CD14-positive monocyte (primary cell): Measurements from ENCODE around the gene METTL1. TPM values are rescaled to one million over a fixed set of nuclear protein-coding genes. Genes with fewer than 3 reads are reported as not detected.

ENCODE experiments used
- polyA plus RNA-seq, 3 donors: library from polyadenylated mRNA; depleted of rRNA in 1 of 3; unstranded in 2 of 3; stranded (reverse) in 1 of 3; fragments of 300-500 nt in 2 of 3; fragments of >200 nt in 1 of 3; fragmentation: Illumina TruSeq in 2 of 3; gene quantifications; 1 replicate in 2 of 3; 2 replicates in 1 of 3; pipeline ENCODE4 v1.2.3, GENCODE V29; 2012 to 2021
- small RNA-seq: library from RNA; depleted of rRNA; stranded (forward); fragments of <200 nt; gene quantifications from one replicate; pipeline ENCODE3, GENCODE V24; 2012; ENCODE audit warnings: low read depth; ENCODE audit not compliant: insufficient read length

The METTL1 gene
- polyA plus RNA-seq, 3 donors = 3.4 to 5.0 (median 3.7) TPM

Small RNA genes within 50 kb of the gene (small RNA-seq; reads per million reads assigned to genes)
- not detected for gene RNU6-1083P

Other genes with a start within 250 kb of the METTL1 start
- 10 to 100 TPM in 1 of 3 donors, 1 to 10 TPM in 2; 2.4 to 47.7 (median 2.6) TPM for gene MBD6, start 249.3 kb downstream of the METTL1 start, polyA plus RNA-seq
- 10 to 100 TPM; 72.8 to 94.5 (median 82.2) TPM for gene DCTN2, start 224.9 kb downstream of the METTL1 start, polyA plus RNA-seq
- gene KIF5A, start 222.1 kb downstream of the METTL1 start, polyA plus RNA-seq = under 1 TPM in 1 of 3 donors, not detected in 2; 0.01 TPM
- gene PIP4K2C, start 180.9 kb downstream of the METTL1 start, polyA plus RNA-seq = 10 to 100 TPM; 12.3 to 18.6 (median 16.9) TPM
- 1 to 10 TPM in 1 of 3 donors, under 1 TPM in 1, not detected in 1; 0.08 to 1.3 TPM for gene DTX3, start 167.3 kb downstream of the METTL1 start, polyA plus RNA-seq
- not detected for gene ARHGEF25, start 160.7 kb downstream of the METTL1 start, polyA plus RNA-seq
- not detected for gene B4GALNT1, start 138.9 kb downstream of the METTL1 start, polyA plus RNA-seq
- 100 to 1,000 TPM in 2 of 3 donors, 10 to 100 TPM in 1; 90.9 to 484 (median 128) TPM for gene OS9, start 78.0 kb downstream of the METTL1 start, polyA plus RNA-seq
- 1 to 10 TPM in 1 of 3 donors, under 1 TPM in 2; 0.20 to 3.4 (median 0.65) TPM for gene AGAP2, start 33.4 kb downstream of the METTL1 start, polyA plus RNA-seq
- gene TSPAN31, start 27.1 kb downstream of the METTL1 start, polyA plus RNA-seq = 10 to 100 TPM; 20.6 to 48.1 (median 43.0) TPM
- 10 to 100 TPM; 26.2 to 38.4 (median 27.4) TPM for gene CDK4, start 19.8 kb downstream of the METTL1 start, polyA plus RNA-seq
- gene MARCHF9, start 17.0 kb downstream of the METTL1 start, polyA plus RNA-seq = 1 to 10 TPM in 1 of 3 donors, under 1 TPM in 2; 0.14 to 9.5 (median 0.23) TPM
- under 1 TPM in 1 of 3 donors, not detected in 2; 0.81 TPM for gene CYP27B1, start 5.0 kb downstream of the METTL1 start, polyA plus RNA-seq
- gene EEF1AKMT3, start 509 bp upstream of the METTL1 start, polyA plus RNA-seq = 1 to 10 TPM; 3.4 to 4.2 (median 3.4) TPM
- gene TSFM, start 10.7 kb upstream of the METTL1 start, polyA plus RNA-seq = 10 to 100 TPM in 2 of 3 donors, 1 to 10 TPM in 1; 4.5 to 22.6 (median 21.8) TPM
- 1 to 10 TPM in 1 of 3 donors, under 1 TPM in 1, not detected in 1; 0.11 to 7.2 TPM for gene AVIL, start 46.6 kb upstream of the METTL1 start, polyA plus RNA-seq
- 100 to 1,000 TPM in 1 of 3 donors, 10 to 100 TPM in 2; 59.1 to 148 (median 70.2) TPM for gene CTDSP2, start 74.6 kb upstream of the METTL1 start, polyA plus RNA-seq
- gene ATP23, start 169.5 kb upstream of the METTL1 start, polyA plus RNA-seq = 10 to 100 TPM; 12.4 to 27.5 (median 24.8) TPM